HG02870 (cell line): ENCODE measurements around the gene NECTIN1.

Source experiments
- ATAC-seq: cut with Tn5 transposase; IDR thresholded peaks from one replicate; pipeline ENCODE4 v1.9.1; 2021; ENCODE audit warnings: mild to moderate bottlenecking, moderate library complexity; ENCODE audit not compliant: unreplicated experiment

NECTIN1 gene

GRCh38 chr11:119645018-119645417 is 84.0 kb downstream of the NECTIN1 start:
- no peak for ATAC-seq

- ATAC-seq, result no peak
Observed at GRCh38 chr11:119644502-119644901, 84.5 kb downstream of the NECTIN1 start.

- ATAC-seq, result no peak
Observed at GRCh38 chr11:119643876-119644225, 85.1 kb downstream of the NECTIN1 start.

- ATAC-seq, result no peak
Observed at GRCh38 chr11:119643212-119643875, 85.7 kb downstream of the NECTIN1 start.

GRCh38 chr11:119641983-119642745 is 86.8 kb downstream of the NECTIN1 start:
- ATAC-seq, result no peak

- no peak for ATAC-seq
Observed at GRCh38 chr11:119640541-119640940, 88.5 kb downstream of the NECTIN1 start.

- ATAC-seq, result no peak
Observed at GRCh38 chr11:119639642-119640205, 89.3 kb downstream of the NECTIN1 start.

GRCh38 chr11:119638851-119639250 is 90.1 kb downstream of the NECTIN1 start:
- ATAC-seq, result no peak

GRCh38 chr11:119637481-119637880 is 91.5 kb downstream of the NECTIN1 start:
- ATAC-seq, result no peak

- no peak for ATAC-seq
Observed at GRCh38 chr11:119635776-119636175, 93.2 kb downstream of the NECTIN1 start.

- ATAC-seq, result no peak
Observed at GRCh38 chr11:119635041-119635740, 93.8 kb downstream of the NECTIN1 start.

GRCh38 chr11:119634301-119634700 is 94.7 kb downstream of the NECTIN1 start:
- no peak for ATAC-seq

GRCh38 chr11:119629834-119630624 is 99.0 kb downstream of the NECTIN1 start:
- ATAC-seq, result no peak

GRCh38 chr11:119629085-119629484 is 99.9 kb downstream of the NECTIN1 start:
- no peak for ATAC-seq

GRCh38 chr11:119627286-119627685 is 101.7 kb downstream of the NECTIN1 start:
- no peak for ATAC-seq

GRCh38 chr11:119626871-119627270 is 102.1 kb downstream of the NECTIN1 start:
- no peak for ATAC-seq

- ATAC-seq, result no peak
Observed at GRCh38 chr11:119626197-119626841, 102.7 kb downstream of the NECTIN1 start.

- no peak for ATAC-seq
Observed at GRCh38 chr11:119625206-119625978, 103.6 kb downstream of the NECTIN1 start.

- no peak for ATAC-seq
Observed at GRCh38 chr11:119624629-119625028, 104.4 kb downstream of the NECTIN1 start.
